ENCODE measurements around the gene CORO1A. TPM values are rescaled to one million over a fixed set of nuclear protein-coding genes. Genes with fewer than 3 reads are reported as not detected.
"Not testable (repeated sequence)": the region's sequence is repeated elsewhere in the genome, so short reads cannot be mapped to it uniquely, and the experiment has no call there.

The CORO1A gene
- polyA plus RNA-seq, 2 of the 4 experiments (the other 2 are of a cell fraction), result 0.83 to 5.3 TPM

DNA sequence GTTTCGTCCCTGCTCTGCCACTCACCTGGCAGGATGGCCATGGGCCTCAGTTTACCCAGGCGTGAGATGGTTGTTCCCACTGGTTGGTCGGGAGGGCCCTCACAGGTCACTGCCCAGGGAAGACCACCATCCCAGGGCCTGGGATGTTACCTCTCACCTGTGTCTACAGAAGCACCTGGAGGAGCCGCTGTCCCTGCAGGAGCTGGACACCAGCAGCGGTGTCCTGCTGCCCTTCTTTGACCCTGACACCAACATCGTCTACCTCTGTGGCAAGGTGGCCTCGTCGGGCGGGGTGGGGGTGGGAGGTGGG is 4.1 kb downstream of the CORO1A start:
- Histone ChIP-seq H3K4me3 (no peak overlapping the region), H3K9me3 (no peaks in the 10 kb centered on the region), H3K4me1 (peaks cover 20% of the 10 kb centered on the region; the same call in 2 of the 3 replicates), H3K4me2 (no peak overlapping the region), H3K27ac (no peak overlapping the region)
- TF ChIP-seq, protein P1, sequence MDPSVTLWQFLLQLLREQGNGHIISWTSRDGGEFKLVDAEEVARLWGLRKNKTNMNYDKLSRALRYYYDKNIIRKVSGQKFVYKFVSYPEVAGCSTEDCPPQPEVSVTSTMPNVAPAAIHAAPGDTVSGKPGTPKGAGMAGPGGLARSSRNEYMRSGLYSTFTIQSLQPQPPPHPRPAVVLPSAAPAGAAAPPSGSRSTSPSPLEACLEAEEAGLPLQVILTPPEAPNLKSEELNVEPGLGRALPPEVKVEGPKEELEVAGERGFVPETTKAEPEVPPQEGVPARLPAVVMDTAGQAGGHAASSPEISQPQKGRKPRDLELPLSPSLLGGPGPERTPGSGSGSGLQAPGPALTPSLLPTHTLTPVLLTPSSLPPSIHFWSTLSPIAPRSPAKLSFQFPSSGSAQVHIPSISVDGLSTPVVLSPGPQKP (IDR thresholded peaks at IDR 0.05; ENCODE audit: low read depth, low read length), result no peak
- TF ChIP-seq CHD2 (IDR thresholded peaks at IDR 0.05; ENCODE audit: low read length, partially characterized antibody), result no peak
- no peak for TF ChIP-seq CBX8 (IDR thresholded peaks at IDR 0.05)
- TF ChIP-seq MAZ (IDR thresholded peaks at IDR 0.05; ENCODE audit: borderline replicate concordance, low read depth, low read length), result no peak
- no peak for TF ChIP-seq NR3C1 (IDR thresholded peaks at IDR 0.05)
- no peak for TF ChIP-seq RARB (CRISPR knock-in tag; IDR thresholded peaks at IDR 0.05)
- no peak for TF ChIP-seq FOXS1 (CRISPR knock-in tag; IDR thresholded peaks at IDR 0.05)
- TF ChIP-seq HOXB5 (CRISPR knock-in tag; IDR thresholded peaks at IDR 0.05), result no peak
- no peak for TF ChIP-seq HDAC2 (IDR thresholded peaks at IDR 0.05)
- TF ChIP-seq BHLHE40 (IDR thresholded peaks at IDR 0.05; ENCODE audit: low read depth, low read length), result no peak
- TF ChIP-seq KDM5A (IDR thresholded peaks at IDR 0.05), result no peak
- no peak for TF ChIP-seq JUN (IDR thresholded peaks at IDR 0.05)
- TF ChIP-seq ZFP36 (IDR thresholded peaks at IDR 0.05; ENCODE audit: borderline replicate concordance, partially characterized antibody), result no peak
- TF ChIP-seq POLR2A (IDR thresholded peaks at IDR 0.05; ENCODE audit: low read length), result no peak
- TF ChIP-seq CBX2 (IDR thresholded peaks at IDR 0.05; ENCODE audit: borderline replicate concordance, low read depth), result no peak
- FAIRE-seq (no peak), DNase-seq (ENCODE audit: low read depth in 1 of 2, low spot score in 1 of 2) (no peak), ATAC-seq (no peak)
- ChIA-PET CTCF (interaction anchor here (0.8 to 1.5 kb wide), 4 partner anchors 9 to 64 kb away, joined by 3 to 8 read pairs (median 4); no protein-coding TSS in a partner anchor), POLR2A (no interaction called here)
- 94% methylated on average over 2 of the region's 9 CpGs for WGBS (ENCODE audit: missing lambda C conversion rate)

GRCh38 chr16:30187971-30188561 is 4.7 kb downstream of the CORO1A start:
- DNase-seq (ENCODE audit: low read depth in 1 of 2, low spot score in 1 of 2) (no peak), ATAC-seq (no peak), FAIRE-seq (no peak)
- H3K4me1 ChIP-seq, result peaks cover 20% of the 10 kb centered on the region; the same call in 2 of the 3 replicates
- no peak for TF ChIP-seq EHMT2 (IDR thresholded peaks at IDR 0.05; ENCODE audit: low read depth)
- TF ChIP-seq TP53 (CRISPR knock-in tag; IDR thresholded peaks at IDR 0.05), result no peak
- no peak for TF ChIP-seq HOXB5 (CRISPR knock-in tag; IDR thresholded peaks at IDR 0.05)
- no peak for TF ChIP-seq EP300 (IDR thresholded peaks at IDR 0.05)
- 94% methylated on average over 15 of the region's 23 CpGs for WGBS (ENCODE audit: missing lambda C conversion rate)
- no peak overlapping the region for H3K27ac ChIP-seq
- H3K4me3 ChIP-seq, result no peak overlapping the region
- no peaks in the 10 kb centered on the region for H3K9me3 ChIP-seq
- ChIA-PET POLR2A (no interaction called here), CTCF (interaction anchor here (0.8 to 1.5 kb wide), 5 partner anchors 10 to 70 kb away, joined by 3 to 8 read pairs (median 4); no protein-coding TSS in a partner anchor)
- no peak overlapping the region for H3K4me2 ChIP-seq

DNA sequence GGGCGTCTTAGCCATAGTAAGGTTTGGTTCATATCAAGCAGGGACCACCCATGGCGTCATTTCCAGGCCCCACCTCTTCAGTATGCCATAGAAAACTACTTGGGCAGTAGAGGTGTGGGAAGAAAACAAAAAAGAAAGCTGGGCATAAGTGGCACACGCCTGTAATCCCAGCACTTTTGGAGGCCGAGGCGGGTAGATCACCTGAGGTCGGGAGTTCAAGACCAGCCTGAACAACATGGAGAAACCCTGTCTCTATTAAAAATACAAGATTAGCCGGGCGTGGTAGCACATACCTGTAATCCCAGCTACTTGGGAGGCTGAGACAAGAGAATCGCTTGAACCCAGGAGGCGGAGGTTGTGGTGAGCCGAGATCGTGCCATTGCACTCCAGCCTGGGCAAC is 7.8 kb downstream of the CORO1A start:
- H3K4me2 ChIP-seq; POLR2A ChIA-PET; H3K9me3 ChIP-seq; ATAC-seq; CTCF ChIA-PET; DNase-seq (ENCODE audit: low read depth in 1 of 2, low spot score in 1 of 2); H3K4me3 ChIP-seq; H3K27ac ChIP-seq; FAIRE-seq; H3K4me1 ChIP-seq: not testable (repeated sequence)
- no CpG with 5 or more reads among the region's 12 CpGs for WGBS (ENCODE audit: missing lambda C conversion rate)

DNA sequence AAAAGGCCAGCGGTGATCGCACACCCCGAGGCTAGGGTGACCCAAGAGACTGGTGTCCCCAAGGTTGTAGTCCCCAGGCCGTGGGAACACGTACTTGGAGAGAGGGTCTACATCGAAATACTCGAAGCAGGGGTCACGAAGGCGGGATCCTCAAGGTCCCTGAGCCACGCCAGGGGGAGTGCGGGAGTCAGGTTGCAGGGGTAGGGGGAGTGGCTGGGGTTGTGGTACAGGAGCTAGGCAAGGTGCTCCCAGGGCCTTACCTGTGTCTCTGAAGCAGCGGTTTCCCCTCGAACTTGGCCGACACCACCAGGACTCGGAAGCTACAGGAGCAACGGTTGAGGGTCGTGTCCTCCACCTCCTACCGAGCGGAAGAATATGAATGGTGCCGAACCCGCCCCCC is 9.7 kb downstream of the CORO1A start:
- FAIRE-seq; POLR2A ChIA-PET; H3K4me2 ChIP-seq; H3K4me1 ChIP-seq; CTCF ChIA-PET; H3K27ac ChIP-seq; H3K9me3 ChIP-seq; DNase-seq (ENCODE audit: low read depth in 1 of 2, low spot score in 1 of 2); H3K4me3 ChIP-seq: not testable (repeated sequence)
- ATAC-seq, result peak; percentile 51 to 57
- WGBS (ENCODE audit: missing lambda C conversion rate), result no CpG with 5 or more reads among the region's 21 CpGs

GRCh38 chr16:30193615-30194014 is 10.2 kb downstream of the CORO1A start, which contains the start of the genes BOLA2B and SLX1A:
BOLA2B (minus strand) TSS chr16:30193666; CDS start chr16:30193595, 71 bp downstream.
SLX1A (plus strand) TSS chr16:30193875; CDS start chr16:30194085, 210 bp downstream.
- H3K4me1 ChIP-seq; CTCF ChIA-PET; DNase-seq (ENCODE audit: low read depth in 1 of 2, low spot score in 1 of 2); H3K9me3 ChIP-seq; POLR2A ChIA-PET: not testable (repeated sequence)
- H3K4me2 ChIP-seq, result peak within 1 kb of the TSS; percentile 66; the same call in 2 of the 3 replicates
- WGBS (ENCODE audit: missing lambda C conversion rate), result no CpG with 5 or more reads among the region's 34 CpGs
- peak; percentile 90 to 95 for ATAC-seq
- 0 out of 6 replicates have a peak within 1 kb of the TSS, but pooled peaks of 1 of the 2 experiments have one; percentile 70 for H3K27ac ChIP-seq
- H3K4me3 ChIP-seq, result peak within 1 kb of the TSS; percentile 37; the same call in 1 of the 3 replicates
- FAIRE-seq, result peak; percentile 99

DNA sequence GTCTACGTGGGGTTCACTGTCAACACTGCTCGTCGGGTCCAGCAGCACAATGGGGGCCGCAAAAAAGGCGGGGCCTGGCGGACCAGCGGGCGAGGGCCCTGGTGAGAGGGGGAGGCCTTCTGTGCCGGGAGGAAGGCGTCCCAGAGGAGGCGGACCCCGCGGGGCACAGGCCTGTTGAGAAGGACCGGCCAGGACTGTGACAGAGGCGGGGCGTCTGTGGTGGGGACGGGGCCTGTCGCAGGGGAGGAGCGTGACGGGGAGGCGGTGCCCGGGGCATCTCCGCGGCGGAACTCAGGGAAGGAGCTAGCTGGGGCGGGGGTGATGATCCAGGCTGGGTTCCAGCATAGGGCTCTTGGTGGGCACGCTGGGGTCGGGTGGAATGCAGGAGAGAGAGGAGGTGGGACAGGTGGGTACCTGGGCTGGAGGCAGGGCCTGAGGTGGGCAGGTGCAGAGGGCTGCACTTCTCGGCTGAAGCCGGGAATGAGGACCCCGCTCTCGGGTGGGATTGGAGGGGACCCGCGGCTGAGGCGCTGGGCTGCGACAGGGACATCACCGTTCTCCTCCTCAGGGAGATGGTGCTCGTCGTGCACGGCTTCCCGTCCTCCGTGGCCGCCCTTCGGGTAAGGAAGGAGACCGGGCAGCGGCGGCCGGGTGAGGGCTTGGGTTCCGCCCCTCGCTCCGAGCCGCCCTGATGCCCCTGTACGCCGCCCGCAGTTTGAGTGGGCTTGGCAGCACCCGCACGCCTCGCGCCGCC is 10.9 kb downstream of the CORO1A start:
- peak overlapping the region; percentile 37; the same call in 1 of the 3 replicates for H3K4me3 ChIP-seq
- peak; percentile 75 to 84 for ATAC-seq
- CTCF ChIA-PET; POLR2A ChIA-PET; H3K4me1 ChIP-seq; DNase-seq (ENCODE audit: low read depth in 1 of 2, low spot score in 1 of 2); FAIRE-seq; H3K9me3 ChIP-seq: not testable (repeated sequence)
- peak overlapping the region; percentile 66; the same call in 2 of the 3 replicates for H3K4me2 ChIP-seq
- 0 out of 6 replicates have a peak overlapping the region, but pooled peaks of 1 of the 2 experiments have one; percentile 70 for H3K27ac ChIP-seq
- 62% methylated on average over 24 of the region's 60 CpGs for WGBS (ENCODE audit: missing lambda C conversion rate)

DNA sequence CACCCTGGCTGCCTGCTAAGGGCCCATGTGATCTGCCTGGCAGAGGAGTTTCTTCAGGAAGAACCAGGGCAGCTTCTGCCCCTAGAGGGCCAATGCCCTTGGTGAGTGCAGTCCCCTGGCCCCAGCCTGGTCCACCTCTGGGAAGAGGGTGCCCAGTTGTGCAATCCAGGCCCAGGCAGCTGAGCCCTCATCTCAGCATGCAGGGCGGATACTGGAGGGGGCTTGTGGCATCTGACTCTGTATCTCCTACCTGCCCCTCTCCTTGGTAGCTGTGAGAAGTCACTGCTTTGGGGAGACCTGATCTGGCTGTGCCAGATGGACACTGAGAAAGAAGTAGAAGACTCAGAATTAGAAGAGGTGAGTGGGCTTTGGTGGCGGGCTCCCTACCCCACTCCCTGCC is 13.6 kb downstream of the CORO1A start:
- FAIRE-seq; POLR2A ChIA-PET; DNase-seq (ENCODE audit: low read depth in 1 of 2, low spot score in 1 of 2); H3K27ac ChIP-seq; H3K4me3 ChIP-seq; ATAC-seq; H3K4me1 ChIP-seq; H3K4me2 ChIP-seq; CTCF ChIA-PET; H3K9me3 ChIP-seq: not testable (repeated sequence)
- no CpG with 5 or more reads among the region's 2 CpGs for WGBS (ENCODE audit: missing lambda C conversion rate)

Measured in A549 (cell line).